Measurements from ENCODE around the gene ALPP. TPM values are rescaled to one million over a fixed set of nuclear protein-coding genes. Genes with fewer than 3 reads are reported as not detected.

ALPP gene
- total and polyA plus RNA-seq, 2 of the 13 experiments (the other 11 are each of a cell fraction or from before 2014, with no cell fraction given), result not detected

GRCh38 chr2:232382331-232383225 lies 4.0 kb downstream of the ALPP start:
- no peak for FAIRE-seq
- H3K79me2 ChIP-seq (ENCODE audit: insufficient read depth, low read length), result no peaks in the 10 kb centered on the region
- WGBS (ENCODE audit: low lambda C conversion rate), result 8% methylated on average over 18 of the region's 18 CpGs

More at GRCh38 chr2:232382331-232383225, 4.0 kb downstream of the ALPP start:
- CTCF ChIA-PET (ENCODE audit: low intra/inter-chr PET ratio, low total read pairs), result no interaction called here
- Histone ChIP-seq H3K36me3 (replicated peaks in 1 of 2; ENCODE audit: control insufficient read depth in 1 of 2, insufficient read depth in 2 of 2, low read length in 2 of 2) (no peaks in the 10 kb centered on the region), H3K4me1 (ENCODE audit: insufficient read depth, low read length) (no peaks in the 10 kb centered on the region), H3K9ac (ENCODE audit: insufficient read depth, low read depth, low read length) (no peak overlapping the region), H2AFZ (ENCODE audit: low read length) (no peak overlapping the region), H3K27ac (ENCODE audit: extremely low read length, insufficient read depth, low read length) (no peak overlapping the region), H3K27me3 (ENCODE audit: control insufficient read depth in 1 of 2, insufficient read depth in 2 of 2, low read length in 2 of 2) (peaks cover 14 to 81% of the 10 kb centered on the region in 2 experiments), H4K20me1 (ENCODE audit: insufficient read depth, low read length) (no peaks in the 10 kb centered on the region), H3K4me3 (replicated peaks in 1 of 3; ENCODE audit: insufficient read depth in 1 of 3, low read depth in 2 of 3, low read length in 3 of 3) (no peak overlapping the region), H3K4me2 (ENCODE audit: low read depth, low read length) (no peak overlapping the region), H3K9me3 (ENCODE audit: low read length) (no peaks in the 10 kb centered on the region)
- in situ Hi-C loops (cut with HindIII; ENCODE audit: extremely low pct_ligation_motif_present, low pct_unique_long_range_greater_than_20kb) (no loop called here), intact Hi-C loops (cut with micrococcal nuclease; ENCODE audit: unreplicated experiment) (no loop called here)
- POLR2A ChIA-PET, result no interaction called here
- no peak for TF ChIP-seq ZNF407 (CRISPR knock-in tag; IDR thresholded peaks at IDR 0.05; ENCODE audit: not compliant biosample characterization)
- TF ChIP-seq ZNF224 (CRISPR knock-in tag; IDR thresholded peaks at IDR 0.05), result no peak
- no peak for TF ChIP-seq AGO1 (IDR thresholded peaks at IDR 0.05; ENCODE audit: low read depth, low read length, poor library complexity, severe bottlenecking)
- peak; percentile 47; the same call in 1 of the 2 replicates for TF ChIP-seq ZNF768 (CRISPR knock-in tag; IDR thresholded peaks at IDR 0.05)
- no peak for DNase-seq (ENCODE audit: low spot score)
- no peak for ATAC-seq
- BruUV-seq (replicated peaks), result no TSS peak
